HG03575 (cell line): ENCODE results near the gene RFPL1.
"Not testable (repeated sequence)": the region's sequence is repeated elsewhere in the genome, so short reads cannot be mapped to it uniquely, and the experiment has no call there.

Experiments
- ATAC-seq: cut with Tn5 transposase; IDR thresholded peaks from one replicate; pipeline ENCODE4 v1.9.1; 2021; ENCODE audit not compliant: unreplicated experiment, insufficient number of reproducible peaks, low FRiP score; ENCODE audit errors: extremely low read depth

The RFPL1 gene

GRCh38 chr22:29473001-29473400 is 34.6 kb downstream of the RFPL1 start:
- no peak for ATAC-seq

- no peak for ATAC-seq
Observed at GRCh38 chr22:29475550-29475949, 37.2 kb downstream of the RFPL1 start.

- ATAC-seq, result no peak
Observed at GRCh38 chr22:29476116-29476515, 37.7 kb downstream of the RFPL1 start.

GRCh38 chr22:29477723-29478318 is 39.4 kb downstream of the RFPL1 start:
- no peak for ATAC-seq

GRCh38 chr22:29478326-29479276 is 40.2 kb downstream of the RFPL1 start:
- ATAC-seq, result no peak

- no peak for ATAC-seq
Observed at GRCh38 chr22:29479417-29480261, 41.3 kb downstream of the RFPL1 start, which contains the start of gene NEFH. TSS of gene NEFH (plus strand) at chr22:29480218. CDS start at chr22:29480263, 45 bp downstream.

GRCh38 chr22:29480262-29480511 is 41.8 kb downstream of the RFPL1 start:
- no peak for ATAC-seq

GRCh38 chr22:29480512-29481264 is 42.3 kb downstream of the RFPL1 start:
- no peak for ATAC-seq

- no peak for ATAC-seq
Observed at GRCh38 chr22:29481265-29482000, 43.0 kb downstream of the RFPL1 start.

GRCh38 chr22:29482253-29482652 is 43.9 kb downstream of the RFPL1 start:
- ATAC-seq, result no peak

- ATAC-seq, result no peak
Observed at GRCh38 chr22:29482726-29483125, 44.3 kb downstream of the RFPL1 start.

- no peak for ATAC-seq
Observed at GRCh38 chr22:29483254-29483653, 44.9 kb downstream of the RFPL1 start.

- no peak for ATAC-seq
Observed at GRCh38 chr22:29484642-29485041, 46.3 kb downstream of the RFPL1 start.

GRCh38 chr22:29485448-29485847 is 47.1 kb downstream of the RFPL1 start:
- no peak for ATAC-seq

GRCh38 chr22:29487426-29487986 is 49.1 kb downstream of the RFPL1 start:
- ATAC-seq, result no peak

GRCh38 chr22:29489127-29489780 is 50.9 kb downstream of the RFPL1 start:
- not testable (repeated sequence) for ATAC-seq

- no peak for ATAC-seq
Observed at GRCh38 chr22:29491012-29491411, 52.6 kb downstream of the RFPL1 start.
